ENCODE data around the gene ANKRD12.
"Not testable (repeated sequence)": the region's sequence is repeated elsewhere in the genome, so short reads cannot be mapped to it uniquely, and the experiment has no call there.

The ANKRD12 gene

DNA sequence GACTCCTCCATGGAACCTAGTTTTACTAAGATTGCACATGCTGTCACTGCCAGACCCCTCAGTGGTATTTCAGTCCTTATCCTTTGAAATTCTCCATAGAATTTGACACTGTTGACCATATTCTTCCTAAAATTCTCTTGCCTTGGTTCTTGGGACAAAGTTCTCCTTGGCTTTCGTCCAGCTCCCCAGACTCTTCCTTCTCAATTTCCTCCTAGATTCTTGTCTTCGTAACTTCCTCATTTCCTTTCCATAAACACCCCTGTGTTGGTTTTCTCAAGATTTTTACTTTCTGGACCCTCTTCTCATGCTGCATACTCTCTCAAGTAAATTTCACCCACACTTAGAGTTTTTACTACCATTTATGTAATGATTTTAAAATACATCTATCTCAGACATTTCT, 101.4 kb downstream of the ANKRD12 start:
- H3K9me3 Mint-ChIP-seq: no peaks in the 10 kb centered on the region
- no peak for DNase-seq (ENCODE audit: low spot score in 2 of 2)
- H3K36me3 Mint-ChIP-seq: peaks cover 99% of the 10 kb centered on the region
- no peak for ATAC-seq
- peaks cover 56% of the 10 kb centered on the region for H3K4me1 Mint-ChIP-seq
- peak overlapping the region; percentile 73 for H3K27ac Mint-ChIP-seq
- no peak overlapping the region for H3K4me3 Mint-ChIP-seq

DNA sequence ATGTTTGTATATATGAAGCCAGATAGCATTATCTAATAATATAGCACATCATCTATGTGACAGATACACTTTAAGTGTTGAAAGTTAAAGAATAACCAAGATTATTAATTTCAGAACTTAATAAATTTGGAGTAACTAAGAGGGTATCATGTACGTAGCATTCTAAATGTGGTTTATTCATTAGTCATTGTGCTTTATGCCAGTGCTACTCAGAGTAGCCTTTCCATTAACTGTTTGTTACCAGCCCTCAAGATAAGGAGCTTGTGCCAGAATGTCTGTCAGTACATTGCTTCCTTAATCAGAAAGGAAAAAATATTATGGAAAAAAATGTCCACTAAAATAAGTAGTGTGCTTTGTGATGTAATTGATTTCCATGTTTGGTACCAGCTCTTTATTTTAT, 103.1 kb downstream of the ANKRD12 start:
- H3K27ac Mint-ChIP-seq: peak overlapping the region; percentile 73
- no peaks in the 10 kb centered on the region for H3K9me3 Mint-ChIP-seq
- H3K4me3 Mint-ChIP-seq: peak overlapping the region; percentile 6
- peaks cover 59% of the 10 kb centered on the region for H3K4me1 Mint-ChIP-seq
- peaks cover 99% of the 10 kb centered on the region for H3K36me3 Mint-ChIP-seq
- DNase-seq (ENCODE audit: low spot score in 2 of 2) (no peak), ATAC-seq (peak; percentile 73)

DNA sequence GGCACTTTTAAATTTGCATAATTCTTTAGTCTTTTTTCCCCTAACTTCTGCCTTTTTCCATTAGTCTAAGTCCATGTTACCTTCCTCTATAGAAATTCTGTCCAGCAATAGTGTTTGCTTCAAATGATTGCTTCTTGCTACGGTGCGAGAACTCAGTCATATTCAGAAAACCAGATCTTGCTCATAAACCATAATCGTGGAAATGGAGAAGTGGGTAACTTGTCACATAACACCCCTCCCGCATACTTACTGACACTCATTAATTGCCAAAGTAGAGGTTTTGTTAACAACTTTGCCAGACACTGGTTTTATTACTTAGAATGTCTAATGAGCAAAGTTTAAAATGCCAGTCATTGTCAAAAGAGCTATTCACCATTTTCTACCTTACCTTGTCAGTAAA, 103.7 kb downstream of the ANKRD12 start:
- no peak for DNase-seq (ENCODE audit: low spot score in 2 of 2)
- Mint-ChIP-seq H3K27ac (peak overlapping the region; percentile 73), H3K4me1 (peaks cover 58% of the 10 kb centered on the region), H3K36me3 (peaks cover 99% of the 10 kb centered on the region), H3K9me3 (no peaks in the 10 kb centered on the region), H3K4me3 (peak overlapping the region; percentile 6)
- ATAC-seq: peak; percentile 90

DNA sequence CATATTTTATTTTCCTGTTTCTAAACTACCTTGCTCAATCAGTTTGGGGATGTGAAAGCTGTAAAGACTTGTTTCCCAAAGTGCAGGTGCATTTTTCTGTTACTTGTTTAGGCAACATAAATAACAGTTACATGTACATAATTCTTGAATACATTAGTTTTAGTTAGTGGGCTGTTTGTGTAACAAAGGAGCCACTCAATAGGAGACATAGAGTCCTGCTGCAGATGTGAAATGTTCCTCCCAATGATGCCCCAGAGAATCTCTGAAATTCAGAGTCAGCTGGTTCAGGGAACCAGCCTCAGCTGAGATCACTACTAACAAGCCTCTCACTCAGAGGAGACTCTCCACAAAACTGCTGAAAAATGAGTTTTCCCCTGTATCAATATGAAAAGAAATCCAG, 106.4 kb downstream of the ANKRD12 start:
- no peak for DNase-seq (ENCODE audit: low spot score in 2 of 2)
- Mint-ChIP-seq H3K4me1 (peaks cover 39% of the 10 kb centered on the region), H3K36me3 (peaks cover 99% of the 10 kb centered on the region), H3K9me3 (no peaks in the 10 kb centered on the region), H3K4me3 (peak overlapping the region; percentile 55), H3K27ac (peak overlapping the region; percentile 96)
- ATAC-seq: no peak

DNA sequence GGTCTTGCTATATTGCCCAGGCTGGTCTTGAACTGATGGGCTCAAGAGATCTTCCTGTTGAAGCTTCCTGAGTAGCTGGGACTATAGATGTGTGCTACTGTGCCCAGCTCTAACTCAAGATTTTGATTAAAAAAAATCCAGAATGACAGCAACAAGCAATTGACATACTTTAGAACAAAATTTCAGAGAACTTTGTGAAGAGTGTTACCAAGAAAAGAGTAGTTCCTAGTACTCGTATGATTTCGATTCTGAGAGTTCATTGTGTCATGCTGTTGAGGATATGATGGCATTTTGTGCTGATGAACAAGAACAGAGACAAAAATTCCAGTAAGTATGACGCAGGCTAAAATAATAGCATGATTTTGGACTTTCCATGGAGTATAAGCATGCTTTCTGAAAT, 107.8 kb downstream of the ANKRD12 start:
- no peaks in the 10 kb centered on the region for H3K9me3 Mint-ChIP-seq
- peak overlapping the region; percentile 55 for H3K4me3 Mint-ChIP-seq
- DNase-seq (ENCODE audit: low spot score in 2 of 2) (no peak), ATAC-seq (peak; percentile 81)
- peak overlapping the region; percentile 96 for H3K27ac Mint-ChIP-seq
- H3K36me3 Mint-ChIP-seq: peaks cover 99% of the 10 kb centered on the region
- peaks cover 35% of the 10 kb centered on the region for H3K4me1 Mint-ChIP-seq

DNA sequence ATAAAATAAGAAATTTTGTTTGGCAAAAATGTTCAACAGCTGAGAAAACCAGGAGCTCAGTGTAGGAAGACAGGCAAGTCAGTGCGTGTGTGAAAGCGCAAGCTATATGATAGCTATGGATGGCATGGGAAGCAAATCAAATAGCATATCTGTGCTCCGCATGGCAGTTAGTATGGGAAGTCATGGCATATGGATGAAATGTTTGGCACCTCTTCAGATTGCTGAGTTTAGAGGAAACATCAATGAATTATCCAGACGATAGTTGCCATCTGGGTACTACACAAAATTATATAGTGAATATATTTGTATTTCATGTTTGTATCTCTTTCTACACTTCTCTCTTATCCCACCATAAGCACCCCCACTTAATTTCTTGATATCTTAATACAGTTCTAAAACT, 112.1 kb downstream of the ANKRD12 start:
- no peak overlapping the region for H3K27ac Mint-ChIP-seq
- H3K9me3 Mint-ChIP-seq: peaks cover 2% of the 10 kb centered on the region
- ATAC-seq (no peak), DNase-seq (ENCODE audit: low spot score in 2 of 2) (no peak)
- peaks cover 99% of the 10 kb centered on the region for H3K36me3 Mint-ChIP-seq
- H3K4me1 Mint-ChIP-seq: peaks cover 34% of the 10 kb centered on the region
- H3K4me3 Mint-ChIP-seq: no peak overlapping the region

DNA sequence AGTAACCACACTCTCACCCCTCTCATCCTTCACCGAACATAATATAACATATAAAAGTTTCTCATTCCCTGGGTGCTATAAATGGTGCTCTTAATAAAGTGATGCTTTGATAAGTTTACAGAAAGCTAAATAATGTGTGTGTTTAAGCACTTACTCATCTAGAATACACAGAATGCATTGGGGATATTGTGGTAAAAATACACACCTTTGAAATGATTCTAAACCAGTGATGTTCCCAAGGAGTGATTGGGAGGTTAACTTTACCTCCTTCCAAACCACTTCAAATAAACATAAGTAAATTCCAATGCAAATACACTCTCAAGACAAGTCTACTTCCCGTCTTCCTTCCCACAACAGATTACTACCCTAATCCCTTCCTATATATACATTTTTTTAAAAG, 112.7 kb downstream of the ANKRD12 start:
- H3K36me3 Mint-ChIP-seq: peaks cover 99% of the 10 kb centered on the region
- peaks cover 31% of the 10 kb centered on the region for H3K4me1 Mint-ChIP-seq
- ATAC-seq: no peak
- no peak for DNase-seq (ENCODE audit: low spot score in 2 of 2)
- peaks cover 5% of the 10 kb centered on the region for H3K9me3 Mint-ChIP-seq
- H3K27ac Mint-ChIP-seq: peak overlapping the region; percentile 41
- no peak overlapping the region for H3K4me3 Mint-ChIP-seq

DNA sequence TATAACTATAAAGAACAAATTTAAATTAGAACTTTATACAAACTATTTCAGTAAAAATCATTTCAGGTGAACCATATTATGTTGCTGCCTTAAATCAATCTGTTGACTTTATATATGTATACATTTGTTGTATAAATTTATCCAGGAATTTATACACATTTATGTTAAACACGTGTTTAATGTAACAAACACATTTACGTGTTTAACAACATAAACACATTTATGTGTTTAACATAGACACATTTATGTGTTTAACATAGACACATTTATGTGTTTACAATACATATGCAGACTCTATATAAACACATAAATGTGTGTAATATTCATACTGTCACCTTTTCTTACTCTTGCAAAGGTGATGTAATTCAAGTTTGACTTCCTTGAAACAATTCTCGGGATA, 122.6 kb downstream of the ANKRD12 start:
- Mint-ChIP-seq H3K36me3 (peaks cover 99% of the 10 kb centered on the region), H3K27ac (no peak overlapping the region), H3K4me1 (peaks cover 57% of the 10 kb centered on the region), H3K4me3 (no peak overlapping the region), H3K9me3 (peaks cover 27% of the 10 kb centered on the region)
- ATAC-seq (no peak), DNase-seq (ENCODE audit: low spot score in 2 of 2) (no peak)

DNA sequence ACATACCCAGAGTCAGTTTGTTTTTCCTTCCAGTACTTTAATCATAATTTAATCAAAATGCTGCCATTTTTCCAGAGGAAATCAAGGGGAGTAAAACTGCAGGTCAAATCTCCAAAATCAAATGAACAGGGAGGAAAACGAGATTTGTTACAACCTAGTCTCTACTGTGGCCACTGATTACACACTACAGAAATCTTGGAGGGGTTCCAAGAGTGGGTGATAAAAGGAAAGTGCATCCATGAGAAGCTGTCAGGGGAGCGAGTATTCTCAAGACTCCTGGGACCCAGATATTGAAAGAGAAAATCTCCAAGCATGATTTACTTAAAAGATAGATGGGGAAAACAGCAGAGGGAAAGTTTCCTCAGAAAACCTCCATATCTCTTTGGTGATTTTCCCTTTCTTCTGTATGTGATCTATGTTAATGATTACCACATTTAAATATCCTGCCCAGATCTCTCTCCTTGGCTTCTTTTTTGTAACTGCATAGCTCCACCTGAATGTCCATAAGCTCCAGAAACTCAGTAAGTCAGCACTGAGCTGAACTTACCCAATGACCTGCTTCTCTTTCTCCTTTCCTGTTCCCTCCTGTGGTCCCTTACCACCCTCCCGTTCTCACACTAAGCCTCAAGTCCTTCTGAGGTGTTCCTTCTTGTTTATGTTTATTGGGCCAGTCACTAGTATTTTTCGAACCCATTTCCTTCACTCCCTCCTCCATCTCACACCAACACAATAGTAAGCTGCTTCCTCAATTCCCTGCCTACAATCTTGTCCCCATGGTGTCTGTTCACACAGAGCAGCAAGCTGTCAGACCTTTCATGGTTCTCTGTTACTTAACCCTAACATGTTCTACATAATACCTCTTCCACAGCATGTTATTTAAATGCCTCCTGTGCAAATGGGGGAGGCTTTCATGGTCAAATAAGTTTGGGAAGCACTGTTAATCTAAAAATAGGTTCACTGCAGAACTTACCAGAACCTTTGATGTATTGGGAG, 124.1 kb downstream of the ANKRD12 start:
- H3K36me3 Mint-ChIP-seq: peaks cover 99% of the 10 kb centered on the region
- ATAC-seq (no peak), DNase-seq (ENCODE audit: low spot score in 2 of 2) (no peak)
- peaks cover 13% of the 10 kb centered on the region for H3K9me3 Mint-ChIP-seq
- H3K27ac Mint-ChIP-seq: peak overlapping the region; percentile 2
- H3K4me3 Mint-ChIP-seq: no peak overlapping the region
- H3K4me1 Mint-ChIP-seq: peaks cover 42% of the 10 kb centered on the region

DNA sequence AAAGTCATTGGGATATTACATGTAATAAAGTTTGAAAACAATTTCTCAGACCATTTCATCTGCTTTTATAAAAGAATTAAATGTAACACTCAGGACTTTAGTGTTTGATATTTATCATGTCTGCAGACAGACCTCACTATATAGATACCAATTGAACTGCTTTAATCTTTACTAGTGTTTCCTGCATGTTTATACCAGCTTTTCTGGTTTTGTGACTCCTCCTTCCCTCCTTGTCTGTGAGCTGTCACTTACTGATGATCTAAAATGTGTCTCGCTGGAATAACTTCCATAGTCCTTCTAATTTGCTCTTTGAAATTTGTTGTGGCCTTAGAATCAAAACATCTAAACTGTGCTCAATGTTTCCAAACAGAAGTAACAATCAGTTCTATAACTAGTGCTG, 126.7 kb downstream of the ANKRD12 start:
- ATAC-seq (no peak), DNase-seq (ENCODE audit: low spot score in 2 of 2) (no peak)
- peaks cover 3% of the 10 kb centered on the region for H3K9me3 Mint-ChIP-seq
- H3K4me1 Mint-ChIP-seq: peaks cover 25% of the 10 kb centered on the region
- no peak overlapping the region for H3K27ac Mint-ChIP-seq
- no peak overlapping the region for H3K4me3 Mint-ChIP-seq
- H3K36me3 Mint-ChIP-seq: peaks cover 97% of the 10 kb centered on the region

DNA sequence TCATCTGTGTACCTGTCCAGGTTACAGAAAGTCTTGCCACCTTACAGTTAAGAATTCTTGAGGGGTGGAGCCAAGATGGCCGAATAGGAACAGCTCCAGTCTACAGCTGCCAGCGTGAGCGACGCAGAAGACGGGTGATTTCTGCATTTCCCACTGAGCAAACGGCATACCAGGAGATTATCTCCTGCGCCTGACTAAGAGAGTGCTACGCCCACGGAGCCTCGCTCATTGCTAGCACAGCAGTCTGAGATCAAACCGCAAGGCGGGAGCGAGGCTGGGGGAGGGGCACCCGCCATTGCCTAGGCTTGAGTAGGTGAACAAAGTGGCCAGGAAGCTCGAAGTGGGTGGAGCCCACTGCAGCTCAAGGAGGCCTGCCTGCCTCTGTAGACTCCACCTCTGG, 128.2 kb downstream of the ANKRD12 start:
- H3K4me3 Mint-ChIP-seq; H3K9me3 Mint-ChIP-seq; ATAC-seq; DNase-seq (ENCODE audit: low spot score in 2 of 2): not testable (repeated sequence)
- peak overlapping the region; percentile 32 for H3K27ac Mint-ChIP-seq
- peaks cover 22% of the 10 kb centered on the region for H3K4me1 Mint-ChIP-seq
- peaks cover 95% of the 10 kb centered on the region for H3K36me3 Mint-ChIP-seq

DNA sequence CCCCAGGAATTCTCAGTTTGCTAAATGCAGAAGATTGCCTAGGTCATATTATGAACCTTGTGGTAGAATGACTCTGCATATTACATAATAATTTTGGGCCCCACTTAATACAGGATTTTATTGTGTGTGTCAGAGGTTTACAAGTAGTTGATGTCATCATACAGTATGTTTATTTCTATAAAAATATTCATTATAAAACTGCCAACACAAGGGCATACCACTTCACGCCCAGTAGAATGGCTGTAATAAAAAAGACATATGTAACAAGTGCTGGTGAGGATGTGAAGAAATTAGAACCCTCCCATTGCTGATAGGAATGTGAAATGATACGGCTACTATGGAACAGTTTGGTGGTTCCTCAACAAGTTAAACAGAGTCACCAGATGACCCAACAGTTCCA, 136.6 kb downstream of the ANKRD12 start:
- H3K4me1 Mint-ChIP-seq: no peaks in the 10 kb centered on the region
- ATAC-seq: no peak
- no peaks in the 10 kb centered on the region for H3K9me3 Mint-ChIP-seq
- no peak for DNase-seq (ENCODE audit: low spot score in 2 of 2)
- H3K4me3 Mint-ChIP-seq: no peak overlapping the region
- H3K36me3 Mint-ChIP-seq: peaks cover 98% of the 10 kb centered on the region
- H3K27ac Mint-ChIP-seq: peak overlapping the region; percentile 74

DNA sequence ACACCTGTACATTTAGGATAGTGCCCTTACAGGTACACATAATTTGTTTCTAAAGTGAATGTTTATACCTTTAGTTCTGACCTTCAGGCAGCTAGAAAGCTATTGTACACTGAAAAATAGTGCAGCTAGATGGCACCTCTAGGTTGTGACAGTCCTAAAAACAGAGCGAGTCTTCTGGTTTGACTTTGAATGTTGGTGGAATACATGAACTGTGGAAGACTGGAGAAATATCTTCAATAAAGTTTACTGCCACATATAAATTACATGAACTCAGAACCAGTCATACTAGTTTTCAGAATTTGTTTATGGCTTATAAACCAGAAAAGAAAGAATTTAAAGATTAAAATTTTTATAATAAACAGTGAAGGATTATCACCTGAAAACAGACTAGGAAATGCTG, 139.3 kb downstream of the ANKRD12 start:
- ATAC-seq (no peak), DNase-seq (ENCODE audit: low spot score in 2 of 2) (no peak)
- no peak overlapping the region for H3K4me3 Mint-ChIP-seq
- peaks cover 100% of the 10 kb centered on the region for H3K36me3 Mint-ChIP-seq
- no peaks in the 10 kb centered on the region for H3K4me1 Mint-ChIP-seq
- peak overlapping the region; percentile 23 for H3K27ac Mint-ChIP-seq
- no peaks in the 10 kb centered on the region for H3K9me3 Mint-ChIP-seq

DNA sequence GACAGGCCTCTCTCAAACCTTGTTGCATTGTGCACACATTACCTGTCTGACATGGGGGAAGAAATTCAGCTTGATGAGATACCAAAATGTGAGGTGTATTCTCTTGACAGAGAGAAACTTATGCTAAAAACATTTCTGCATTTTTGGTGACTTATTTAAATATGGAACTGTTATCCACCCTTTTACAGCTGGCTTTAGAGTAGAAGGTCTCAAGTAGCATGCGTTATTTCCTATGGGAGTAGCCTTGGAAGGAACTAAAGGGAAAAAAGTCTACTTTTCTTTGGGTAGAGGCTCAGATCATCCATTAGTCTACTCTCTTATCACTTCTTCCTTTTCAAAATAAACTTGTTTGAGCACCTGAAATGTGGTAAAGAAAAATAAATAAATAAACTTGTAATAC, 141.4 kb downstream of the ANKRD12 start:
- Mint-ChIP-seq H3K27ac (no peak overlapping the region), H3K4me3 (no peak overlapping the region), H3K36me3 (peaks cover 100% of the 10 kb centered on the region), H3K4me1 (no peaks in the 10 kb centered on the region), H3K9me3 (no peaks in the 10 kb centered on the region)
- ATAC-seq (no peak), DNase-seq (ENCODE audit: low spot score in 2 of 2) (no peak)

DNA sequence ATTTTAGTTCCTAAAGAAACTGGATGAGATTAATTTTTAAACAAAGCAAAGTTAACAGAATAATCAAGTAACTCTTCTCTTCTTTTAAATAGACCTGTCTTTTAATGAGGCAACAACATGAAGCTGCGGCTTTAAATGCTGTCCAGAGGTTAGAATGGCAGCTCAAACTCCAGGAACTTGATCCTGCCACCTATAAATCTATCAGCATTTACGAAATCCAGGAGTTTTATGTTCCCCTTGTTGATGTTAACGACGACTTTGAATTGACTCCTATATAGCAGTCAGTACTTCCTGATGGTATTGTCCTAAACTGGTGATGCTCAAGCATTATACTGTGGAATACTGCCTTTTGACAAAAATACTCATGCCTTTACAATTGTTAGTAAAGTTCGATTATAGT, 144.3 kb downstream of the ANKRD12 start:
- H3K4me3 Mint-ChIP-seq: no peak overlapping the region
- no peaks in the 10 kb centered on the region for H3K4me1 Mint-ChIP-seq
- peaks cover 80% of the 10 kb centered on the region for H3K36me3 Mint-ChIP-seq
- H3K9me3 Mint-ChIP-seq: no peaks in the 10 kb centered on the region
- no peak for DNase-seq (ENCODE audit: low spot score in 2 of 2)
- H3K27ac Mint-ChIP-seq: peak overlapping the region; percentile 61
- no peak for ATAC-seq

DNA sequence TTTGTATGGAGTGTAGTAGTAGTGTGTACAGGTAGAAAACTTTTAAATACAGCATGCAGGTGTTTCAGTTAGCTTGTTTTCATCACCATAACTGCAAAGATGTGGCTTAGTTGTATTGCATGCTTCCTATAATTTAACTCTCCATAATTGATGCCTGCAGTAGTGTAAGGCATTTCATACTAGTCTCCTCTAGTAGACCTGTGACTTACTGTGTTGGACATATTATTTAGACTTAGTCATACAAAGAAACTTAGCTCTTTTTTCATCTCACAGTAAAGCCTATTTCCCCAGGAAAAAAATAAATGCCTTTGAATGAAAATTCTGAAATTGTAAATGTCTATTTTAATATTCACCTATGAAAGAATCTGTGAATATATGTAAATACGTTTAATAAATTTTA, 145.2 kb downstream of the ANKRD12 start:
- Mint-ChIP-seq H3K4me1 (no peaks in the 10 kb centered on the region), H3K9me3 (no peaks in the 10 kb centered on the region), H3K36me3 (peaks cover 71% of the 10 kb centered on the region), H3K27ac (no peak overlapping the region), H3K4me3 (no peak overlapping the region)
- DNase-seq (ENCODE audit: low spot score in 2 of 2): no peak
- ATAC-seq: no peak

Data from stimulated activated effector memory CD8-positive, alpha-beta T cell treated with anti-CD3 and anti-CD28 coated beads, Interleukin-12 subunit alpha, Interleukin-12 subunit beta, amount 100 ng/mL, for 72 hours (primary cell).